A549 (cell line): ENCODE data around the gene TUT7.

Source experiments
- CHD4 ChIP-seq: fragments of 200-600 bp; sonication (generic); IDR thresholded peaks from 2 replicates; pipeline ENCODE4 v1.6.1; 2016; ENCODE audit warnings: antibody characterized with exemption, mild to moderate bottlenecking, borderline replicate concordance
- EP300 ChIP-seq, 2 experiments: fragments of >200 bp; sonication (Bioruptor Twin); formaldehyde crosslinking; IDR thresholded peaks; 2 replicates in 1 of 2; 3 replicates in 1 of 2; pipeline ENCODE4 v1.6.1; 2016 to 2017
- FOSL2 ChIP-seq, 2 experiments: fragments of 450-650 bp in 1 of 2; fragments of >200 bp in 1 of 2; sonication (Bioruptor Twin) in 1 of 2; formaldehyde crosslinking; IDR thresholded peaks; 2 replicates each; pipeline versions ENCODE4 v1.5.0 to v1.6.1; 2016 to 2020; ENCODE audit warnings: mild to moderate bottlenecking in 1 of 2, moderate library complexity in 1 of 2
- JUNB ChIP-seq: fragments of >200 bp; sonication (Bioruptor Twin); formaldehyde crosslinking; IDR thresholded peaks from 2 replicates; pipeline ENCODE4 v1.6.1; 2016
- MAFK ChIP-seq: fragments of 450-650 bp; IDR thresholded peaks from 2 replicates; pipeline ENCODE4 v1.6.1; 2014; ENCODE audit not compliant: partially characterized antibody
- MYC ChIP-seq: IDR thresholded peaks from 2 replicates; pipeline ENCODE4 v1.6.1; 2012; ENCODE audit warnings: mild to moderate bottlenecking, inconsistent platforms, low read length, improper control_type of control experiment, borderline replicate concordance
- NPAS2 ChIP-seq: fragments of 250-450 bp; sonication (Bioruptor Pico); IDR thresholded peaks from 2 replicates; pipeline ENCODE4 v1.8.0; 2022; ENCODE audit warnings: mild to moderate bottlenecking, moderate library complexity, borderline replicate concordance
- NR3C1 ChIP-seq: fragments of >200 bp; sonication (Bioruptor Twin); formaldehyde crosslinking; IDR thresholded peaks from 3 replicates; pipeline ENCODE4 v1.6.1; 2017
- POLR2A ChIP-seq: IDR thresholded peaks from 2 replicates; pipeline ENCODE4 v1.6.1; 2012; ENCODE audit warnings: mild to moderate bottlenecking, low read length
- TF ChIP-seq, protein P1 (sequence below): fragments of >200 bp; sonication (Bioruptor Twin); formaldehyde crosslinking; IDR thresholded peaks from 3 replicates; pipeline ENCODE4 v1.5.1; 2016
- TF ChIP-seq, protein P2 (sequence below): fragments of 450-650 bp; IDR thresholded peaks from 2 replicates; pipeline ENCODE4 v1.6.1; 2014; ENCODE audit warnings: antibody characterized with exemption

DNA sequence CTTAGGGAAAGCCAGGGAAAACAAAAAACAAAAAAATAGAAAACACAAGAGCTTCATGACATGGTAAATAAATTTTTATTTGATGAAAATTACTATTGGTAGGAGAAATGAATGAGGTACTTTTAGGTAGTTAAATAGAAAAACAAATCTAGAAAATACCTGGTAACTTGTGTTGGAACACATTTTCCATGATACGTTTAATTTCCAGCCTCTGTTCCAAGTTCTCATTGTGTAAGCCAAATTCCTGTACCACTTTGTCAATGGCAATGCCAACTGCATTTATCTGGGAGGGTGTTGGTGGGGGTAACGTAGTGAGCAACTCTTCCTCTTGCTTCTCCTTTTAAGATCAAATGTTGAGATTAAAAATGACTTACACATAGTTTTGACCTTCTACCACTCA is 9.4 kb downstream of the TUT7 start:
- TF ChIP-seq MYC = no peak
- no peak for TF ChIP-seq CHD4
- TF ChIP-seq POLR2A = no peak
- TF ChIP-seq MAFK = no peak
- TF ChIP-seq, protein P1, sequence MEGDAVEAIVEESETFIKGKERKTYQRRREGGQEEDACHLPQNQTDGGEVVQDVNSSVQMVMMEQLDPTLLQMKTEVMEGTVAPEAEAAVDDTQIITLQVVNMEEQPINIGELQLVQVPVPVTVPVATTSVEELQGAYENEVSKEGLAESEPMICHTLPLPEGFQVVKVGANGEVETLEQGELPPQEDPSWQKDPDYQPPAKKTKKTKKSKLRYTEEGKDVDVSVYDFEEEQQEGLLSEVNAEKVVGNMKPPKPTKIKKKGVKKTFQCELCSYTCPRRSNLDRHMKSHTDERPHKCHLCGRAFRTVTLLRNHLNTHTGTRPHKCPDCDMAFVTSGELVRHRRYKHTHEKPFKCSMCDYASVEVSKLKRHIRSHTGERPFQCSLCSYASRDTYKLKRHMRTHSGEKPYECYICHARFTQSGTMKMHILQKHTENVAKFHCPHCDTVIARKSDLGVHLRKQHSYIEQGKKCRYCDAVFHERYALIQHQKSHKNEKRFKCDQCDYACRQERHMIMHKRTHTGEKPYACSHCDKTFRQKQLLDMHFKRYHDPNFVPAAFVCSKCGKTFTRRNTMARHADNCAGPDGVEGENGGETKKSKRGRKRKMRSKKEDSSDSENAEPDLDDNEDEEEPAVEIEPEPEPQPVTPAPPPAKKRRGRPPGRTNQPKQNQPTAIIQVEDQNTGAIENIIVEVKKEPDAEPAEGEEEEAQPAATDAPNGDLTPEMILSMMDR = no peak
- no peak for TF ChIP-seq JUNB
- TF ChIP-seq NR3C1 = no peak
- TF ChIP-seq NPAS2 = no peak
- TF ChIP-seq, protein P2, sequence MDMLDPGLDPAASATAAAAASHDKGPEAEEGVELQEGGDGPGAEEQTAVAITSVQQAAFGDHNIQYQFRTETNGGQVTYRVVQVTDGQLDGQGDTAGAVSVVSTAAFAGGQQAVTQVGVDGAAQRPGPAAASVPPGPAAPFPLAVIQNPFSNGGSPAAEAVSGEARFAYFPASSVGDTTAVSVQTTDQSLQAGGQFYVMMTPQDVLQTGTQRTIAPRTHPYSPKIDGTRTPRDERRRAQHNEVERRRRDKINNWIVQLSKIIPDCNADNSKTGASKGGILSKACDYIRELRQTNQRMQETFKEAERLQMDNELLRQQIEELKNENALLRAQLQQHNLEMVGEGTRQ = no peak
- TF ChIP-seq EP300 (IDR thresholded peaks at IDR 0.05) = no peak
- TF ChIP-seq FOSL2 (IDR thresholded peaks at IDR 0.05) = no peak
- no peak for TF ChIP-seq FOSL2 (CRISPR knock-in tag; IDR thresholded peaks at IDR 0.05)
